ENCODE measurements around the gene EXOC8.

The EXOC8 gene

GRCh38 chr1:231286603-231287002, 51.0 kb downstream of the EXOC8 start:
- TF ChIP-seq CTCF (IDR thresholded peaks at IDR 0.05; ENCODE audit: low read depth, low read length), result no peak
- no peak for DNase-seq (ENCODE audit: extremely low read depth, low read depth)

GRCh38 chr1:231284441-231284840, 53.2 kb downstream of the EXOC8 start:
- no peak for TF ChIP-seq CTCF (IDR thresholded peaks at IDR 0.05; ENCODE audit: low read depth, low read length)
- DNase-seq (ENCODE audit: extremely low read depth, low read depth), result no peak
